ENCODE measurements around the gene PAH.
"Not testable (repeated sequence)": the region's sequence is repeated elsewhere in the genome, so short reads cannot be mapped to it uniquely, and the experiment has no call there.

PAH gene

GRCh38 chr12:102849722-102850447 is 67.2 kb downstream of the PAH start:
- Histone ChIP-seq H3K4me1 (ENCODE audit: insufficient read depth, poor library complexity, severe bottlenecking) (no peaks in the 10 kb centered on the region), H3K36me3 (ENCODE audit: low read depth) (no peaks in the 10 kb centered on the region), H3K27ac (ENCODE audit: poor library complexity, severe bottlenecking) (no peak overlapping the region), H3K9me3 (ENCODE audit: severe bottlenecking) (no peaks in the 10 kb centered on the region), H3K27me3 (ENCODE audit: insufficient read depth, poor library complexity, severe bottlenecking) (no peaks in the 10 kb centered on the region), H3K4me3 (ENCODE audit: severe bottlenecking) (no peak overlapping the region)
- TF ChIP-seq CTCF (IDR thresholded peaks at IDR 0.05; ENCODE audit: poor library complexity, severe bottlenecking), result no peak
- no peak for DNase-seq (ENCODE audit: low spot score)
- ATAC-seq (ENCODE audit: low read depth), result no peak

- ATAC-seq (ENCODE audit: low read depth), result no peak
- H3K9me3 ChIP-seq (ENCODE audit: severe bottlenecking), result no peaks in the 10 kb centered on the region
- no peak overlapping the region for H3K27ac ChIP-seq (ENCODE audit: poor library complexity, severe bottlenecking)
- H3K4me1 ChIP-seq (ENCODE audit: insufficient read depth, poor library complexity, severe bottlenecking), result no peaks in the 10 kb centered on the region
- H3K36me3 ChIP-seq (ENCODE audit: low read depth), result no peaks in the 10 kb centered on the region
- DNase-seq (ENCODE audit: low spot score), result no peak
- H3K27me3 ChIP-seq (ENCODE audit: insufficient read depth, poor library complexity, severe bottlenecking), result no peaks in the 10 kb centered on the region
- no peak overlapping the region for H3K4me3 ChIP-seq (ENCODE audit: severe bottlenecking)
- TF ChIP-seq CTCF (IDR thresholded peaks at IDR 0.05; ENCODE audit: poor library complexity, severe bottlenecking), result no peak
Measured at GRCh38 chr12:102848832-102849231, 68.2 kb downstream of the PAH start.

DNA sequence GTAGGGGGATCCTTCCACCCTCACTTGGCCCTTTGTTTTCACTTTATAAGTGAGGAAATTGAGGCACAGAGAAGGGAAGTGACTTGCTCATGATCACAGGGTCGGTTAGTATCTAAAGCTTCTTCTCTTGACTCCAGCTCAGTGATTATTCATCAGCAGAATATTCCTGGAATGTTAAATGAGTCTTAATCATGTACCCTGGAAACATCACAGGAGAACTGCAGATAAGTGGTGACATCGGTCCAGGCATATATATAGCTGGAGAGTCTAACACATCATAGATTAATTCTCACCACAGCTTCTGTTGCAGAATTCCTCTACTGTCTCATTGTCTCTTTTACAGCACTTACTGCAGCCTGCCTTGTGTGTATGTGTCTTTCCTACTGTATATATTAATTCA is 69.9 kb downstream of the PAH start:
- TF ChIP-seq CTCF (IDR thresholded peaks at IDR 0.05; ENCODE audit: poor library complexity, severe bottlenecking), result no peak
- H3K4me1 ChIP-seq (ENCODE audit: insufficient read depth, poor library complexity, severe bottlenecking), result no peaks in the 10 kb centered on the region
- no peak overlapping the region for H3K4me3 ChIP-seq (ENCODE audit: severe bottlenecking)
- H3K27me3 ChIP-seq (ENCODE audit: insufficient read depth, poor library complexity, severe bottlenecking), result no peaks in the 10 kb centered on the region
- H3K36me3 ChIP-seq (ENCODE audit: low read depth), result no peaks in the 10 kb centered on the region
- no peak overlapping the region for H3K27ac ChIP-seq (ENCODE audit: poor library complexity, severe bottlenecking)
- DNase-seq (ENCODE audit: low spot score) (no peak), ATAC-seq (ENCODE audit: low read depth) (no peak)
- no peaks in the 10 kb centered on the region for H3K9me3 ChIP-seq (ENCODE audit: severe bottlenecking)

- Histone ChIP-seq H3K27me3 (ENCODE audit: insufficient read depth, poor library complexity, severe bottlenecking) (no peaks in the 10 kb centered on the region), H3K4me3 (ENCODE audit: severe bottlenecking) (no peak overlapping the region), H3K4me1 (ENCODE audit: insufficient read depth, poor library complexity, severe bottlenecking) (no peaks in the 10 kb centered on the region), H3K36me3 (ENCODE audit: low read depth) (no peaks in the 10 kb centered on the region), H3K27ac (ENCODE audit: poor library complexity, severe bottlenecking) (no peak overlapping the region), H3K9me3 (ENCODE audit: severe bottlenecking) (no peaks in the 10 kb centered on the region)
- no peak for TF ChIP-seq CTCF (IDR thresholded peaks at IDR 0.05; ENCODE audit: poor library complexity, severe bottlenecking)
- no peak for DNase-seq (ENCODE audit: low spot score)
- 0 out of 3 replicates have a peak, but pooled peaks have one; percentile 40 for ATAC-seq (ENCODE audit: low read depth)
Measured at GRCh38 chr12:102833687-102834441, 83.2 kb downstream of the PAH start.

GRCh38 chr12:102832826-102833225 is 84.2 kb downstream of the PAH start:
- H3K27me3 ChIP-seq (ENCODE audit: insufficient read depth, poor library complexity, severe bottlenecking); DNase-seq (ENCODE audit: low spot score); H3K27ac ChIP-seq (ENCODE audit: poor library complexity, severe bottlenecking); H3K4me3 ChIP-seq (ENCODE audit: severe bottlenecking); H3K4me1 ChIP-seq (ENCODE audit: insufficient read depth, poor library complexity, severe bottlenecking); ATAC-seq (ENCODE audit: low read depth); H3K9me3 ChIP-seq (ENCODE audit: severe bottlenecking); H3K36me3 ChIP-seq (ENCODE audit: low read depth): not testable (repeated sequence)

Data from RWPE2 (cell line).